ENCODE results near the gene ZDHHC13. TPM values are rescaled to one million over a fixed set of nuclear protein-coding genes. Genes with fewer than 3 reads are reported as not detected.

The ZDHHC13 gene
- total RNA-seq, 1 donor from 2014 or later: 10.6 TPM

DNA sequence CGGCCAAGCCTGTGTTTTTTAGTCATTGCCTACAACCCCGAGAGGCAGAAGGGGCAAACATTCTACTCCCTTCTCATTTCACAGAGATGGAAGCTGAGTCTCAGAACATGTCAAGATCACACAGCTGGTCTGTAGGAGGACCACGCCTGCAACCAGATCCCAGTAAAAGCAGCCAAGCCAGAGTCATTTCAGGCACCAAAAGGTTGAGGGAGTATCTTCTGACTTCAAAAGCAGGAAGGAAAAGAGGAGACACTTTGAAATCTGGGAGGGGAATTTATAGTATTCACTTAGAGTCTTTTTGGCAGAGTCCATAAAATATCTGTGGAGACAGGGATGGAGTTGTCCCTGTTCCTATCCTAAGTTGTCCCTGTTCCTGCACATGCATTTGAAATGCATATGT is 17.9 kb upstream of the ZDHHC13 start:
- H3K4me3 Mint-ChIP-seq (ENCODE audit: unreplicated experiment): no peak overlapping the region
- no peak overlapping the region for H3K4me3 ChIP-seq (ENCODE audit: insufficient read depth, low read depth, low read length)
- H3K9me3 Mint-ChIP-seq (ENCODE audit: unreplicated experiment): peaks cover 12% of the 10 kb centered on the region
- TF ChIP-seq EZH2 (IDR thresholded peaks at IDR 0.05; ENCODE audit: insufficient read depth, low read length) (no peak), CTCF (IDR thresholded peaks at IDR 0.05; ENCODE audit: insufficient read depth, low read depth, low read length) (no peak)
- peaks cover 42% of the 10 kb centered on the region for H3K27me3 Mint-ChIP-seq (ENCODE audit: low read depth, unreplicated experiment)
- H3K9ac ChIP-seq (ENCODE audit: low read length): no peak overlapping the region
- no peaks in the 10 kb centered on the region for H3K9me3 ChIP-seq (ENCODE audit: insufficient read depth, low read depth, low read length)
- DNase-seq (ENCODE audit: low read depth): no peak
- no peaks in the 10 kb centered on the region for H3K36me3 ChIP-seq (ENCODE audit: insufficient read depth, low read length)
- H3K27me3 ChIP-seq (ENCODE audit: insufficient read depth, low read length): peaks cover 12% of the 10 kb centered on the region
- FAIRE-seq: no peak
- peaks cover 2% of the 10 kb centered on the region for H3K4me1 ChIP-seq (ENCODE audit: insufficient read depth, low read length)
- no peaks in the 10 kb centered on the region for H3K79me2 ChIP-seq (ENCODE audit: insufficient read depth, low read length)
- H3K4me2 ChIP-seq (ENCODE audit: low read length): no peak overlapping the region
- H3K4me1 Mint-ChIP-seq (ENCODE audit: low read depth, unreplicated experiment): peaks cover 7% of the 10 kb centered on the region
- H3K27ac Mint-ChIP-seq (ENCODE audit: unreplicated experiment): no peak overlapping the region
- H4K20me1 ChIP-seq (ENCODE audit: insufficient read depth, low read length): no peaks in the 10 kb centered on the region
- H3K27ac ChIP-seq (ENCODE audit: low read depth, low read length): no peak overlapping the region
- no peaks in the 10 kb centered on the region for H3K36me3 Mint-ChIP-seq (ENCODE audit: low read depth, unreplicated experiment)
- H2AFZ ChIP-seq (ENCODE audit: low read depth, low read length): no peak overlapping the region

DNA sequence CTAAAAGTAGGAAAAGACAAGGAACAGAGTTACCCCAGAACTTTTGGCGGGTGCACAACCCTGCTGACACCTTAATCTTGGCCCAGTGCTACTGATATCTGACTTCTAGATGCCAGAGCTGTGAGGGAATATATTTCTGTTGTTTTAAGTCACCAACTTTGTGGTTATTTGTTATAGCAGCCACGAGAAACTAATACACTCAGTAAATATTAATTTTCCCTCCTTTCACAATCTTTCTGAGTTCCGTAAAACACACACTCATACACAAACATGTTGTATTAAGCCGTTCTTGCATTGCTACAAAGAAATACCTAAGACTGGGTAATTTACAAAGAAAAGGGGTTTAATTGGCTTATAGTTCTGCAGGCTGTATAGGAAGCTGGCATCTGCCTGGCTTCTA is 16.1 kb upstream of the ZDHHC13 start:
- no peaks in the 10 kb centered on the region for H3K4me1 Mint-ChIP-seq (ENCODE audit: low read depth, unreplicated experiment)
- no peak overlapping the region for H3K27ac Mint-ChIP-seq (ENCODE audit: unreplicated experiment)
- peaks cover 12% of the 10 kb centered on the region for H3K27me3 ChIP-seq (ENCODE audit: insufficient read depth, low read length)
- H3K4me1 ChIP-seq (ENCODE audit: insufficient read depth, low read length): no peaks in the 10 kb centered on the region
- no peaks in the 10 kb centered on the region for H4K20me1 ChIP-seq (ENCODE audit: insufficient read depth, low read length)
- H2AFZ ChIP-seq (ENCODE audit: low read depth, low read length): no peak overlapping the region
- H3K9me3 ChIP-seq (ENCODE audit: insufficient read depth, low read depth, low read length): no peaks in the 10 kb centered on the region
- peaks cover 41% of the 10 kb centered on the region for H3K27me3 Mint-ChIP-seq (ENCODE audit: low read depth, unreplicated experiment)
- no peaks in the 10 kb centered on the region for H3K36me3 ChIP-seq (ENCODE audit: insufficient read depth, low read length)
- H3K36me3 Mint-ChIP-seq (ENCODE audit: low read depth, unreplicated experiment): no peaks in the 10 kb centered on the region
- H3K4me2 ChIP-seq (ENCODE audit: low read length): no peak overlapping the region
- no peak overlapping the region for H3K9ac ChIP-seq (ENCODE audit: low read length)
- FAIRE-seq (no peak), DNase-seq (ENCODE audit: low read depth) (no peak)
- no peaks in the 10 kb centered on the region for H3K79me2 ChIP-seq (ENCODE audit: insufficient read depth, low read length)
- H3K4me3 Mint-ChIP-seq (ENCODE audit: unreplicated experiment): no peak overlapping the region
- H3K9me3 Mint-ChIP-seq (ENCODE audit: unreplicated experiment): peaks cover 12% of the 10 kb centered on the region
- H3K27ac ChIP-seq (ENCODE audit: low read depth, low read length): no peak overlapping the region
- no peak overlapping the region for H3K4me3 ChIP-seq (ENCODE audit: insufficient read depth, low read depth, low read length)
- no peak for TF ChIP-seq CTCF (IDR thresholded peaks at IDR 0.05; ENCODE audit: insufficient read depth, low read depth, low read length)
- TF ChIP-seq EZH2 (IDR thresholded peaks at IDR 0.05; ENCODE audit: insufficient read depth, low read length): no peak

- Mint-ChIP-seq H3K27me3 (ENCODE audit: low read depth, unreplicated experiment) (peaks cover 33% of the 10 kb centered on the region), H3K36me3 (ENCODE audit: low read depth, unreplicated experiment) (no peaks in the 10 kb centered on the region), H3K4me1 (ENCODE audit: low read depth, unreplicated experiment) (no peaks in the 10 kb centered on the region), H3K27ac (ENCODE audit: unreplicated experiment) (no peak overlapping the region), H3K4me3 (ENCODE audit: unreplicated experiment) (no peak overlapping the region), H3K9me3 (ENCODE audit: unreplicated experiment) (peaks cover 7% of the 10 kb centered on the region)
- Histone ChIP-seq H3K9ac (ENCODE audit: low read length) (no peak overlapping the region), H3K9me3 (ENCODE audit: insufficient read depth, low read depth, low read length) (no peaks in the 10 kb centered on the region), H3K27me3 (ENCODE audit: insufficient read depth, low read length) (peaks cover 12% of the 10 kb centered on the region), H3K27ac (ENCODE audit: low read depth, low read length) (no peak overlapping the region), H2AFZ (ENCODE audit: low read depth, low read length) (no peak overlapping the region), H3K4me2 (ENCODE audit: low read length) (no peak overlapping the region), H3K36me3 (ENCODE audit: insufficient read depth, low read length) (no peaks in the 10 kb centered on the region), H3K79me2 (ENCODE audit: insufficient read depth, low read length) (no peaks in the 10 kb centered on the region), H4K20me1 (ENCODE audit: insufficient read depth, low read length) (no peaks in the 10 kb centered on the region), H3K4me1 (ENCODE audit: insufficient read depth, low read length) (no peaks in the 10 kb centered on the region), H3K4me3 (ENCODE audit: insufficient read depth, low read depth, low read length) (no peak overlapping the region)
- no peak for FAIRE-seq
- TF ChIP-seq CTCF (IDR thresholded peaks at IDR 0.05; ENCODE audit: insufficient read depth, low read depth, low read length) (no peak), EZH2 (IDR thresholded peaks at IDR 0.05; ENCODE audit: insufficient read depth, low read length) (no peak)
- DNase-seq (ENCODE audit: low read depth): peak; percentile 18
Measured at GRCh38 chr11:19101796-19102520, 15.0 kb upstream of the ZDHHC13 start.
